Measurements from ENCODE around the gene SYT7.

DNA sequence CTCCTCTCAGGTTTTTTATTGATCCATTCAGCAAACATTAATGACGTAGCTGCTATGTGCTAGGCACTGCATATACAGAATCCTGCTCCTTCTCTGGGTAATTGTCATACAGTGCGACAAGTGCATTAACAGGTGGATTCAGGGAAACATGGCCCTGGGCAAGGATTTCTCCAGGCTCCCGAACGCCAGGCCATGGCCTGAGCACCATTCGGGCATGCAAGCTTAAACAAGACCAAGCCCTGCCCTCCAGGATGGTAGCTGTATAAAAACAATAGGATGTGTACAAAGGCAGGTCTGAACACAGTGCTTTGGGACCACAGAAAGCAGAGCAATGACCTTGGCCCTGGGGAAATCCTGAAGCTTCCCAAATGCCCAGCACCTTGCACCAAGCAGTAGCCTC lies 9.1 kb upstream of the SYT7 start:
- TF ChIP-seq, protein P1, sequence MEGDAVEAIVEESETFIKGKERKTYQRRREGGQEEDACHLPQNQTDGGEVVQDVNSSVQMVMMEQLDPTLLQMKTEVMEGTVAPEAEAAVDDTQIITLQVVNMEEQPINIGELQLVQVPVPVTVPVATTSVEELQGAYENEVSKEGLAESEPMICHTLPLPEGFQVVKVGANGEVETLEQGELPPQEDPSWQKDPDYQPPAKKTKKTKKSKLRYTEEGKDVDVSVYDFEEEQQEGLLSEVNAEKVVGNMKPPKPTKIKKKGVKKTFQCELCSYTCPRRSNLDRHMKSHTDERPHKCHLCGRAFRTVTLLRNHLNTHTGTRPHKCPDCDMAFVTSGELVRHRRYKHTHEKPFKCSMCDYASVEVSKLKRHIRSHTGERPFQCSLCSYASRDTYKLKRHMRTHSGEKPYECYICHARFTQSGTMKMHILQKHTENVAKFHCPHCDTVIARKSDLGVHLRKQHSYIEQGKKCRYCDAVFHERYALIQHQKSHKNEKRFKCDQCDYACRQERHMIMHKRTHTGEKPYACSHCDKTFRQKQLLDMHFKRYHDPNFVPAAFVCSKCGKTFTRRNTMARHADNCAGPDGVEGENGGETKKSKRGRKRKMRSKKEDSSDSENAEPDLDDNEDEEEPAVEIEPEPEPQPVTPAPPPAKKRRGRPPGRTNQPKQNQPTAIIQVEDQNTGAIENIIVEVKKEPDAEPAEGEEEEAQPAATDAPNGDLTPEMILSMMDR (optimal IDR thresholded peaks at IDR 0.05 in 1 of 3, IDR thresholded peaks at IDR 0.05 in 1 of 3, conservative IDR thresholded peaks at IDR 0.05 in 1 of 3; ENCODE audit: extremely low read depth in 1 of 3, insufficient read depth in 2 of 3, low read length in 3 of 3), result no peak
- TF ChIP-seq EZH2 (IDR thresholded peaks at IDR 0.05; ENCODE audit: low read length), result no peak
